Amniotic stem cell (primary cell): ENCODE results near the gene ACSM2B.
"Not testable (repeated sequence)": the region's sequence is repeated elsewhere in the genome, so short reads cannot be mapped to it uniquely, and the experiment has no call there.

ENCODE experiments used
- DNase-seq: peaks from one replicate; lab custom pipeline; 2025; lab: John Stamatoyannopoulos, UW

Gene ACSM2B

GRCh38 chr16:20576145-20576544, at the start of gene ACSM2B:
Gene ACSM2B, minus strand, starts transcription at chr16:20576367. Its CDS starts 11,522 bp downstream, at chr16:20564845.
- DNase-seq = not testable (repeated sequence)

- DNase-seq = no peak
Measured at GRCh38 chr16:20624882-20625807, 49.0 kb upstream of the ACSM2B start.

GRCh38 chr16:20624205-20624604, 48.0 kb upstream of the ACSM2B start:
- no peak for DNase-seq

- DNase-seq = no peak
Measured at GRCh38 chr16:20622498-20622870, 46.3 kb upstream of the ACSM2B start.

- no peak for DNase-seq
Measured at GRCh38 chr16:20621406-20621805, 45.2 kb upstream of the ACSM2B start.

- no peak for DNase-seq
Measured at GRCh38 chr16:20620770-20621169, 44.6 kb upstream of the ACSM2B start.

- DNase-seq = no peak
Measured at GRCh38 chr16:20620003-20620402, 43.8 kb upstream of the ACSM2B start.

- DNase-seq = no peak
Measured at GRCh38 chr16:20617271-20617670, 41.1 kb upstream of the ACSM2B start.

- no peak for DNase-seq
Measured at GRCh38 chr16:20614186-20615141, 38.3 kb upstream of the ACSM2B start.

- DNase-seq = no peak
Measured at GRCh38 chr16:20613481-20614185, 37.5 kb upstream of the ACSM2B start.

GRCh38 chr16:20612551-20613480, 36.6 kb upstream of the ACSM2B start:
- no peak for DNase-seq

- DNase-seq = no peak
Measured at GRCh38 chr16:20611975-20612481, 35.9 kb upstream of the ACSM2B start.

GRCh38 chr16:20611350-20611902, 35.3 kb upstream of the ACSM2B start:
- DNase-seq = no peak

GRCh38 chr16:20610892-20611349, 34.8 kb upstream of the ACSM2B start:
- no peak for DNase-seq

- no peak for DNase-seq
Measured at GRCh38 chr16:20610211-20610891, 34.2 kb upstream of the ACSM2B start.

GRCh38 chr16:20602205-20602604, 26.0 kb upstream of the ACSM2B start:
- DNase-seq = not testable (repeated sequence)

- DNase-seq = not testable (repeated sequence)
Measured at GRCh38 chr16:20599475-20599874, 23.3 kb upstream of the ACSM2B start.

GRCh38 chr16:20598832-20599469, 22.8 kb upstream of the ACSM2B start:
- DNase-seq = no peak

GRCh38 chr16:20595694-20596093, 19.5 kb upstream of the ACSM2B start:
- DNase-seq = not testable (repeated sequence)
